ENCODE data around the gene HID1.
"Not testable (repeated sequence)": the region's sequence is repeated elsewhere in the genome, so short reads cannot be mapped to it uniquely, and the experiment has no call there.

HID1 gene, protein sequence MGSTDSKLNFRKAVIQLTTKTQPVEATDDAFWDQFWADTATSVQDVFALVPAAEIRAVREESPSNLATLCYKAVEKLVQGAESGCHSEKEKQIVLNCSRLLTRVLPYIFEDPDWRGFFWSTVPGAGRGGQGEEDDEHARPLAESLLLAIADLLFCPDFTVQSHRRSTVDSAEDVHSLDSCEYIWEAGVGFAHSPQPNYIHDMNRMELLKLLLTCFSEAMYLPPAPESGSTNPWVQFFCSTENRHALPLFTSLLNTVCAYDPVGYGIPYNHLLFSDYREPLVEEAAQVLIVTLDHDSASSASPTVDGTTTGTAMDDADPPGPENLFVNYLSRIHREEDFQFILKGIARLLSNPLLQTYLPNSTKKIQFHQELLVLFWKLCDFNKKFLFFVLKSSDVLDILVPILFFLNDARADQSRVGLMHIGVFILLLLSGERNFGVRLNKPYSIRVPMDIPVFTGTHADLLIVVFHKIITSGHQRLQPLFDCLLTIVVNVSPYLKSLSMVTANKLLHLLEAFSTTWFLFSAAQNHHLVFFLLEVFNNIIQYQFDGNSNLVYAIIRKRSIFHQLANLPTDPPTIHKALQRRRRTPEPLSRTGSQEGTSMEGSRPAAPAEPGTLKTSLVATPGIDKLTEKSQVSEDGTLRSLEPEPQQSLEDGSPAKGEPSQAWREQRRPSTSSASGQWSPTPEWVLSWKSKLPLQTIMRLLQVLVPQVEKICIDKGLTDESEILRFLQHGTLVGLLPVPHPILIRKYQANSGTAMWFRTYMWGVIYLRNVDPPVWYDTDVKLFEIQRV

DNA sequence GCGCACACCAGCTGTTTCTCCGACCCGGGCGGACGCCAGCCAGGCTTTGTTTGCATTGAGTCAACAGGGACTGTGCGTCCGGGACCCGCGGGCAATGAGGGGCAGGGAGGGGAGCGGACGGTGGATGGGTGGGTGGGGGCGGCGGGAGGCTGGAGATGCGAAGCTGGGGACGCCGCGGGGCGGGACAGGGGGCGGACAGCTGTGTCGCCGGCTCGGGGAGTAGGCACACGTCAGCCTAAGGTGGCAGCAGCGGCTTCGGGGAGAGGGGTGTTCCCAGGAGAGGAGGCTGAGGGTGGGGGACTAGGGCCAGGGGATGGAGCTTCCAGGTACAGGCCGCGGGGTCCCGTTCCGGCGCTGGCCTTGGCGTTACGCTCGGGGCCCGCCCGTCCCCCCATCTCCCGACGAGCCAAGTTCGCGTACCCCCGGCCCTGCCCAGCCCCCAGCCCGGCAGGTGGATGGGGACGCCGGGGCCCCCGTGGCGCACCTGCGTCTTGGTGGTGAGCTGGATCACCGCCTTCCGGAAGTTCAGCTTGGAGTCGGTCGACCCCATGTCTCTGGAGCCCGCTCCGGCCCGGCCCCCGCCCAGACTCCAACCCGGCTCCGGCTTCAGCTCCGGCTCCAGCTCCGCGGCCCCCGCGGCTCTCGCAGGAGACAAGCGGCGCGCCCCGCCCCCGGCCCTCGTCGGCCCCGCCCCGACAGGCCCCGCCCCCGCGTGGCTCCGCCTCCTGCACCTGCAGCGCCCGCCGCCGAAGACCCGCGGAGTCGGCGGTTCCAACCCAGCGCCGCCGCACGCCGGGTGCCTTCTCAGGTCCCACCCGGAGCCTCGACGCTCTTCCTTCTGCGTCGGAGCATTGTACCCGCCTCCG, at the start of gene HID1:
Gene HID1 (minus strand): TSS at position 653 of the 866 bp plus-strand sequence. CDS start 103 bp downstream, at position 550.
- no peak for DNase-seq (ENCODE audit: low read depth)

DNA sequence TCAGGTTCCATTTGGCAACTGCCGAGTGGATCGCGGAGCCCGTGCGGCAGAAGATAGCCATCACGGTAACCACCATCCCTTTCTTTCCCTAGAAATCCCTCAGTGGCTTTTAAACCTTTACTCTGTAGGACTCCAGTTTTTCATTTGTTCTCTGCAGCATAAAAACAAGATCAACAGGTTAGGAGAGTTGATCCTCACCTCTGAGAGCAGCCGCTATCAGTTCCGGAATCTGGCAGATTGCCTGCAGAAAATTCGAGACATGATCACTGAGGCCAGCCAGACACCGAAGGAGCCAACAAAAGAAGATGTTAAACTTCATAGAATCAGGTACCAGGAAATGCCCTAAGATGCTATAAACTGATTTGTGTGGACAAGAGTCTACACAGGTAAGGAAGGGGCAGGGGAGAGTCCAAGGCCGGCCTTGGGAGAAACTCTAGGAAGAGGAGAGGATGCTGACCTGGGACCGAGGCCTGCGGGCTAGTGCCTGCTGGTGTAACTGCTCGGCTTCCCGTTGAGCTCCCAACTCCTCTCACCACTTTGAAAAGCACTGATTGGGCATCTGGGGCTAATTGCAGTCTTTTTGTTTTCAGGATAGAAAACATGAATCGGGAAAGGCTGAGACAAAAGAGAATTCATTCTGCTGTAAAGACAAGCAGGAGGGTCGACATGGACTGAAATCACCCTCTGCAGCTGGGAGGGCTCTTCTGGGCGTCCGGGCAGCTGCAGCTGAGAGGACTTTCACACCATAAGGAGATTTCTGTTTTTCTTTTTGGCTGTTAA, 48.0 kb upstream of the HID1 start:
- no peak for DNase-seq (ENCODE audit: low read depth)

GRCh38 chr17:75019710-75020109, 47.2 kb upstream of the HID1 start:
- no peak for DNase-seq (ENCODE audit: low read depth)

GRCh38 chr17:75019146-75019545, 46.6 kb upstream of the HID1 start:
- DNase-seq (ENCODE audit: low read depth), result no peak

DNA sequence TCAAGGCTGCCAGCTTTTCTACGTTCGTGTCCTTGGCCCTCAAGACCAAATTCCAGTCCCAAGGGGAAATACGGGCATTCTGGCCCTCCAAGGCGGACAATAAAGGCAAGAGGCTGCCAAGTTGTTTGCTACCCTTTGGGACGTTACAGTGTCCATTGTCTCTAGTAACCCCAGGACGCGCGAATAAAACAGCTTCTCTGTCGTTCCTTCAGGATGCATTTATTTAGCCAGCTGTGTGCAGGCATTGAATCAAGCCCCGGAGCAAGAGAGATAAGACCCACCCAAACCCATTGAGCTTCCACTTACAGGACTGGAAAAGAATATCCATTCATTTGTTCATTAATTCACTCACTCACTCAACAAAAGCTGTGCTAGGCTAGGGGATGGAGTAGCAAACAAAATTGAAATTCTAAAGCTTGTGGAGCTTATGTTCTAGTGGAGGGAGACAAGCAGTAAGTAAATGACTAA, 40.6 kb upstream of the HID1 start:
- no peak for DNase-seq (ENCODE audit: low read depth)

- DNase-seq (ENCODE audit: low read depth), result peak; percentile 90
Observed at GRCh38 chr17:75012346-75013091, 40.0 kb upstream of the HID1 start, which contains the start of gene MRPL58. MRPL58 (plus strand) TSS chr17:75012670; CDS start chr17:75012687, 17 bp downstream.

DNA sequence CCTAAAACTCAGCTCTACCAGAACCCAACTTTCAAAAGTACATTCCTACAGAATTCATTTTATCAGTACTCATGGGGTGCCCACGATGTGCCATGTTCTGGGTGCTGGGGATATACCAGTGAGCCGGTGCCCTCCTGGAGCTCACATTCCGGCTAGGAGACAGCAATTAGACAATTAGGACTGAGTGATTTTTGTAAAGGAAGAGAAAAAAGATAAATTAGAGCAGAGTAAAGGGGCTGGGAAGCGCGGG, 39.5 kb upstream of the HID1 start:
- no peak for DNase-seq (ENCODE audit: low read depth)

GRCh38 chr17:75011401-75012095, 39.0 kb upstream of the HID1 start:
- DNase-seq (ENCODE audit: low read depth), result peak; percentile 82

GRCh38 chr17:75010683-75011400, 38.3 kb upstream of the HID1 start:
- peak; percentile 47 for DNase-seq (ENCODE audit: low read depth)

DNA sequence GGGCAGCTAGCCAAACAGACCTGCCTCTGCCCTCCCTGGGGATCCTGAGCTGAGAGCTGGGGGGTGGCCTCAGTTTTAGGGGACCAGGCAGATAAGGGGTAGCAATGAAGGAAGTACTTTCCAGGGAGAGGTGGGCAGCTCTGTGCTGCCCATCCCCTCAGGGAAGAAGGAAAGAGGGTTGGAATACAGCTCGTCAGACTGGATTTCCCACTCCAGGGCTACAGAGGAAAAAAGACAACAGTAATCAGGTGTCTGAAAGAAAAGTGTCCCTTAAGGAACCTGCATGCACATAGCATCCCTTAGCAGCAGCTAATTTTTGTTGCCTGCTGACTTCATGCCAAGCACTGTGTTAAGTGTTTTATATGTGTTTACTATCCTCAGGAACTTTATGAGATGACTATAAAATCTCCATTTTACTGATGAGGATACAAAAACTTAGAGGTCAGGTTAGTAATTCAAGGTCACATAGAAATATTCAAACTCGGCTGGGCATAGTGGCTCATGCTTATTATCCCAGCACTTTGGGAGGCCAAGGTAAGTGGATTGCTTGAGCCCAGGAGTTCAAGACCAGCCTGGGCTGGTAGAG, 36.7 kb upstream of the HID1 start:
- DNase-seq (ENCODE audit: low read depth), result no peak

- no peak for DNase-seq (ENCODE audit: low read depth)
Observed at GRCh38 chr17:75008373-75008772, 35.8 kb upstream of the HID1 start.

DNA sequence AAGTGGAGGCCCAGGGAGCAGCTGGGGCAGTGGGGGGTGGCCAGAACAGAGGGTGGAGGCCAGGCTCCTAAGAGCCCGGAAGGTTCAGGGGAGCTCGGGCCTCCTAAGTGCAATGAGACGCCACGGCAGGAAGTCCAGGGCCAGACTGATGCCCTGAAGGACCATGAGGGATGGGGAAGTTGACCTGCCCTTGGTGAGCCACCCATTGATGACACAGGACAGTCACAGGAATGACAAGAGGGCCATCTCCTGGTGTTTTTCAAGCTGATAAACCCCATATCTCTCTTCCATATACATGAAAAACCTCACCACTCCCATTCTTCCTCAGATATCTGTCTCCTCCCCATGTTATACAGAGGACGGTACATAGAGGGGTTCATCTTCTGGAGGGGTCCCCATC, 34.1 kb upstream of the HID1 start:
- no peak for DNase-seq (ENCODE audit: low read depth)

DNA sequence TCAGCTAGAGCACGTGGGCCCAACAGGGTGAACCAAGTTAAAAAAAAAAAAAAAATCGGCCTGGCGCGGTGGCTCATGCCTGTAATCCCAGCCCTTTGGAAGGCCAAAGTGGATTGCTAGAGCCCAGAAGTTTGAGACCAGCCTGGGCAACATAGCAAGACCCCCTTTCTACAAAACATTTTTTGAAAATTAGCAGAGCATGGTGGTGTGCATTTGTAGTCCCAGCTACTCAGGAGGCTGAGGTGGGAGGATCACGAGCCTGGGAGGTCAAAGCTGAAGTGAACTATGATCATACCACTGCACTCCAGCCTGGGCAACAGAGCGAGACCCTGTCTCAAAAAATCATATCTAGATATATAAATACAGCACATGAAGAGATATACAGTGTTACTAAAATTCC, 33.5 kb upstream of the HID1 start:
- DNase-seq (ENCODE audit: low read depth), result not testable (repeated sequence)

DNA sequence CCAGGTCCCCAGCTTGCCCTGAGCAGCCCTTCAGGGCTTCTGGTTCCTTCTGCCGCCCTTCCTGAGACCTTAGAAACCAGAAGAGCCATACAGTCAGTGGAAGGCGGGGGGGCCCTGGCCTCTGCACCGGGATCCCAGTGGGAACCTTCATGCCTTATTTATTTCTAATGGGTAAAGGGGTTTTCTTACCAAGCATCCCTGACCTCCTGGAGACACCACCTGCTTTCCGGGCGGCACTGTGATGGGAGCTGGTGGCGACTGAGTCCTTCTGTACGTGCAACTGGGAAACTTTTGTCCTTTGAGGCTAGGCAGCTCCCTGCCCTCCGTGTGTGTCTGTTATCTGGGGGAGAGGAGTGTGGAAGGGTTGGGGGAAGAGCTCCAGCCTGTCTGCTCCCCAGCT, 32.7 kb upstream of the HID1 start:
- DNase-seq (ENCODE audit: low read depth), result no peak

DNA sequence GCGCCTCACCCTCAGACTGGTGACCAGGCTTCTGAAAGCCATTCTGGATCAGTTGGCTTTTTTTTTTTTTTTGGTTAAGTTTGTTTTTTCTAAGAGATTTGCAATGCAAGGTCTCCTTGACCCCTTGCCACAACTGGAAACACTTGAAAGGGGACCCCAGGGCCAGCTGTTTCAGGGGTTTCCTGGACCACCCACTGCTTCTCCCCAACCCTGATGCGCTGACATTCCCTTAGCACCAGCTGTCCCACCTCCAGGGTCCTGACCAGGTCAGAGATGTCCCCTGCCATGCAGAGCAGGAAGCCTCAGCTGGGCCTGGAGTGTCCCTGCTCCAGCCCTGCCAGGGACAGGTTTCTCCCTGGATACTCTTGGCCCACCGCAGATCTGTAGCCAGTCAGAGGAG, 31.8 kb upstream of the HID1 start:
- DNase-seq (ENCODE audit: low read depth), result no peak

DNA sequence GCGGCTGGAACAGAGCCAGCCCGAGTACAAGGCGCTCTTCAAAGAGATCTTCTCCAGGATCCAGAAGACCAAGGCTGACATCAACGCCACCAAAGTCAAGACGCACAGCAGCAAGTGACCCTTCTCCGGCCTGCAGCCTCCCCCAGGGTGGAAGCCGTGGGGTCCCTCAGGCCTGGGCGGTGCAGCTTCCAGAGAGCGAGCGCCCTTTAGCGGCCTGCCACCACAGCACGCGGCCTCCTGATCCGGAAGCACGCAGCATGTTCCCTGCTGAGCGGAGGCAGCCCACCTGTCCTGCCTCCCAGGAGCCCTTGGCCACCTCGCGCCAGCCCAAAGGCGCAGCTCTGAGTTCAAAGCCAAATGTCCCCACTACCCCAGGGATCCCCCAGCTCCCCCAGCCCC, 31.4 kb upstream of the HID1 start:
- no peak for DNase-seq (ENCODE audit: low read depth)

GRCh38 chr17:75003070-75003956, 30.8 kb upstream of the HID1 start:
- DNase-seq (ENCODE audit: low read depth), result no peak

All from iris pigment epithelial cell (primary cell).